PC-9 (cell line): Measurements from ENCODE around the gene MYO10.

Experiments
- EZH2 ChIP-seq: fragments of 200-600 bp; sonication (generic); IDR thresholded peaks from 2 replicates; pipeline ENCODE4 v1.8.0; 2017; ENCODE audit warnings: antibody characterized with exemption, low read depth
- TF ChIP-seq, protein P1 (sequence below): fragments of 200-600 bp; sonication (generic); conservative IDR thresholded peaks from 2 replicates; pipeline ENCODE4 v1.6.1; 2017; ENCODE audit warnings: mixed run types, antibody characterized with exemption, mild to moderate bottlenecking, moderate library complexity

DNA sequence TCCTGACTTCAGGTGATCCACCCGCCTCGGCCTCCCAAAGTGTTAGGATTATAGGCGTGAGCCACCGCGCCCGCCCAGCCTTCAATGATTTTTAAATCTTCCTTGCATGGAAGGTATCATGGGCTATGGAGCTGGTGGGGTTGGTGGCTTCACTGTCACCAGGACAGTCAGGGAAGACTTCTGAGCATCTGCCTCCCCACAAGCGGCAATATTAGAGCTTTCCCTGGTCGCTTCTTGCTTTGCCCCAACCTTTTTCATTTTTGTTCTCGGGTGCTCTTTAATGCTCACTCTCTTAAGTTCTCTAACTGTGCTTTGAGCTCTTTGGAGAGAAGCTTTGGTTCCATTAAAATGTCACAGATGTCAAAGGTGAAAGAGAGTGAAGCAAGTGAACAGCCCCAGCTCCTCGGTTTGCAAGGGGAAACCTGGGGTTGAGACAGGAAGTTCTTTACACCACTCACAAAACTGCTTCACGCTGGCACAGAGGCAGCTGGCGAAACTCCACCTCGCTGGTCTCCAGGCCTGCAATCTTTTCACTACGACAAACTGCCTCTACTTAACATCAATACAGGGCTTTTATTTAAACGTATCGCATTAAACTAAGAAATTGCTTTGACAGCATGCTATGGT, 176.8 kb downstream of the MYO10 start:
- TF ChIP-seq, protein P1, sequence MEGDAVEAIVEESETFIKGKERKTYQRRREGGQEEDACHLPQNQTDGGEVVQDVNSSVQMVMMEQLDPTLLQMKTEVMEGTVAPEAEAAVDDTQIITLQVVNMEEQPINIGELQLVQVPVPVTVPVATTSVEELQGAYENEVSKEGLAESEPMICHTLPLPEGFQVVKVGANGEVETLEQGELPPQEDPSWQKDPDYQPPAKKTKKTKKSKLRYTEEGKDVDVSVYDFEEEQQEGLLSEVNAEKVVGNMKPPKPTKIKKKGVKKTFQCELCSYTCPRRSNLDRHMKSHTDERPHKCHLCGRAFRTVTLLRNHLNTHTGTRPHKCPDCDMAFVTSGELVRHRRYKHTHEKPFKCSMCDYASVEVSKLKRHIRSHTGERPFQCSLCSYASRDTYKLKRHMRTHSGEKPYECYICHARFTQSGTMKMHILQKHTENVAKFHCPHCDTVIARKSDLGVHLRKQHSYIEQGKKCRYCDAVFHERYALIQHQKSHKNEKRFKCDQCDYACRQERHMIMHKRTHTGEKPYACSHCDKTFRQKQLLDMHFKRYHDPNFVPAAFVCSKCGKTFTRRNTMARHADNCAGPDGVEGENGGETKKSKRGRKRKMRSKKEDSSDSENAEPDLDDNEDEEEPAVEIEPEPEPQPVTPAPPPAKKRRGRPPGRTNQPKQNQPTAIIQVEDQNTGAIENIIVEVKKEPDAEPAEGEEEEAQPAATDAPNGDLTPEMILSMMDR = no peak
- no peak for TF ChIP-seq EZH2
